Activated CD4-positive, alpha-beta T cell treated with anti-CD3 and anti-CD28 coated beads, Interleukin-2, amount 50 U/mL, for 48 hours (primary cell): ENCODE measurements around the gene ANKS6.
"Not testable (repeated sequence)": the region's sequence is repeated elsewhere in the genome, so short reads cannot be mapped to it uniquely, and the experiment has no call there.

ENCODE experiments used
- DNase-seq, 2 experiments: peaks; one replicate each; pipeline ENCODE4 v3.0.0-alpha.2; 2020

ANKS6 gene

DNA sequence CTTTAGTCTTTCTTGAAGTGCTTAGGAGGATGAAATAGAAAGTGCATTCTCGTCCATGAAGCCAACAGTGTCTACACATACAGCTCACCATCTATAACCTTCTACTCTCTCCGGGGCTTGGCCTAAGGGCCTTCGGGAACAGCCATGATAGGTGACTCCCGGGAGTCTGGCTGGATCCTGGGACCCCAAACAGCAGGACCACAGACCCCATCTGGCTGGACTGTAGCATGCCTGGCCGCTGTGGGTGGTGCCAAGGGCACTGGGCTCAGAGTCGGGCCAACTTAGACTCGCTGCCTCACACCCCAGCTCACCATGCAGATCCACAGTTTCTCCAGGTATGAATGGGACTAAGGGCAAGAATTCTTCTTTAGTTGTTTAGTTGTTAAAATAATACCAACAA lies 104.0 kb downstream of the ANKS6 start:
- no peak for DNase-seq

DNA sequence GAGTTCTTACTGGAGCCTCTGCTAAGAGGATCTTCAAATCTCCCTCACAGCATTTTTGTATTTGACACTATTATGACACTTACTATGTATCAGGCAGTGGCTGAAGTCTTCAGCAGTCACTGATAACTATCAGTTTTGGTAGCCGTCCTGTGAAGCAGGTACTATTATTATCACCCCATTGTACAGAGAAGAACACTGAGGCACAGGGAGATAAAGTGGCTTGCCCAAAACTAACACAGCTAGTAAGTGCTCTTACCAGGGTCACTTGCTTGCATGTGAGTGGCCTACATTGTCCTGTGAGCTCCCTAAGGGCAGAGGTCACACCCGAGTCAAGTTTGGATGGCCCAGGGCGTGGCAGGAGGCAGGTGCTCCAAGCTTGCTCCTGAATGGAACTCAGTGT lies 104.5 kb downstream of the ANKS6 start:
- DNase-seq: no peak

GRCh38 chr9:98690686-98691085 lies 105.7 kb downstream of the ANKS6 start:
- no peak for DNase-seq

DNA sequence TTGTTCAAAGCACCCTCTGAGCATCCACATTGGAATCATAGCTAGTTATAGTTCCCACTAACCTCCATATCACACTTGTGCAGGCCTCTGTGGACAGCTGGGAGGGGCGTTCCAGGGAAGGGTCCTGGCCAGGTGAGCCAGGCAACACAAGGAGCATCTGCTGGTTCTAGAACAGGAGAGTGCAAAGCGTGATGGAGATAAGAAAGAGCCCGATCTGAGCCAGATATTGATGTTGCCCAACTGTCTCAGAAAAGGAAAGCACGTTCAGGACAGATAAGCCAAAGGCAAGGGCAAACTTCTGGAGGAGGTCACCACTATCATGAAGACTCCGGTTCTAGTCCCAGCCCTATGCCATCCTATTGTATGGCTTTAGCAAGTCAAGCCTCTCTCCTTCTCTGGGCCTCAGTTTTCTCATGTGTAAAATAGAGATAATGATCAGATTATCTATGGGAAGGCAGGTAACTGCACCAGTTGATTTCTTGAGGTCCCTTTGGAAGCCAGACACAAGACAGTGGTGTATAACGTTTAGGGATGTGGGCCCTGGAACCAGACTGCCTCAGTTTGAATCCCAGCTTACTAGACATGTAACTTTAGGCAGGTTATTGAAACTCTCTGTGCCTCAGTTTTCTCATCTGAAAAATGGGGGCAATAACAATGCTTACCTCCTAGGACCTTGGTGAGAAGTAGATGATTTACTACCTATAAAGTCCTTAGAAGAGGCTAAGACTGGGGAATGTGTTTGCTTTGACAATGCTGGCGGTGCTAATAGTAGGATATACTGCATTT lies 107.5 kb downstream of the ANKS6 start:
- no peak for DNase-seq

GRCh38 chr9:98687911-98688310 lies 108.4 kb downstream of the ANKS6 start:
- no peak for DNase-seq

GRCh38 chr9:98686961-98687855 lies 109.1 kb downstream of the ANKS6 start:
- DNase-seq: no peak

- DNase-seq: not testable (repeated sequence)
Observed at GRCh38 chr9:98684816-98685215, 111.5 kb downstream of the ANKS6 start.
